SJSA1 (cell line): ENCODE data around the gene PC. TPM values are rescaled to one million over a fixed set of nuclear protein-coding genes. Genes with fewer than 3 reads are reported as not detected.
A peak's percentile ranks its signal among the peaks of the same experiment; 100 is the strongest.

Experiments
- DNase-seq, 2 experiments: peaks; one replicate each; pipeline ENCODE4 v3.0.0-alpha.2; 2015 to 2020; ENCODE audit warnings: low spot score in 2 of 2, low read depth in 1 of 2
- H3K27ac ChIP-seq: fragments of 250-450 bp; sonication (Bioruptor Pico); 2 replicates; pipeline ENCODE4 v1.5.1; 2020; ENCODE audit warnings: mild to moderate bottlenecking, moderate library complexity
- H3K27me3 ChIP-seq: fragments of 250-450 bp; sonication (Bioruptor Pico); replicated peaks from 2 replicates; pipeline ENCODE4 v1.5.1; 2020; ENCODE audit warnings: mild to moderate bottlenecking, moderate library complexity
- H3K36me3 ChIP-seq: fragments of 250-450 bp; sonication (Bioruptor Pico); 2 replicates; pipeline ENCODE4 v1.5.1; 2020; ENCODE audit warnings: mild to moderate bottlenecking
- H3K4me1 ChIP-seq: fragments of 250-450 bp; sonication (Bioruptor Pico); replicated peaks from 2 replicates; pipeline ENCODE4 v1.6.1; 2021; ENCODE audit warnings: mild to moderate bottlenecking
- H3K4me3 ChIP-seq: fragments of 250-450 bp; sonication (Bioruptor Pico); 2 replicates; pipeline ENCODE4 v1.5.1; 2020; ENCODE audit warnings: mild to moderate bottlenecking
- H3K9me3 ChIP-seq: fragments of 250-450 bp; sonication (Bioruptor Pico); replicated peaks from 2 replicates; pipeline ENCODE4 v1.5.1; 2020; ENCODE audit warnings: mild to moderate bottlenecking
- total RNA-seq: library from RNA; depleted of rRNA; stranded (reverse); fragments of >200 nt; shearing (Covaris generic); gene quantifications from 2 replicates; pipeline ENCODE4 v1.2.3, GENCODE V29; 2014

The PC gene
- total RNA-seq, 1 experiment from 2014 or later: 42.0 TPM

DNA sequence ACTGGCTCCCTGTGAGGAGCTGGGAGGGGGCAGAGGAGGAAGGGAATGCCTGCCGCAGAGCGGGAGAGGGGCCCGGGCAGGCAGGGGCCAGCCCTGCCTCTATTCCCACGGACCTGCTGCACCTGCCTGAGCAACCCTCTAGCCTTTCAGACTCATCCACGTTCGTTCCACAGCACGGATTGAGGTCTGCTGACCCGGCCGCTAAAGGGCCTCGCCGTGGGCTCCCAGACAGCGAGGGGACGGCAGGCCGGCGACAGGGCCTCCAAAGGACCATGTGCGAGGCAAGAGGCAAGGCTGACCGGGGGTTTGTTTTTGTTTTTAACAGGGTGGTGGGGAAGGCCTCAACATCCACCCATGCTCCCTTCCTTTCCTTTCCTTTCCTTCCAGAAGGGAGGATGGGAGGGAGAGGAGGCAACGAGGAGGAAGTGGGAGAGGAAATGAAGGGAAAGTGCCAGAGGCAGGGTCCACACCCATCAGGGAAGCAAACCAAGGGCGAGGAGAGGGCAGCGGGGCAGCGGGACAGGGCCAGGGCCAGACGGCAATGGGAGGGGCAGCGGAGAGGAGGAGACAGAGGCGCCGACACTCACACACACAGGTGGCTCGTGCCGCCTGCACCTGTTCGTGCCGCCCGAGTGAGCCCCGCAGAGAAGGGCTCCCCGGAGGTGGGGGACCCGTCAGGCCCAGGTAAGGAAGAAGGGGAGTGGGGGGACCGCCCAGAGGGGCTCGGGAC is 93.8 kb downstream of the PC start:
- Histone ChIP-seq H3K4me1 (no peaks in the 10 kb centered on the region), H3K27me3 (no peaks in the 10 kb centered on the region), H3K27ac (no peak overlapping the region), H3K36me3 (peaks cover 49% of the 10 kb centered on the region), H3K9me3 (no peaks in the 10 kb centered on the region), H3K4me3 (no peak overlapping the region)
- no peak for DNase-seq

DNA sequence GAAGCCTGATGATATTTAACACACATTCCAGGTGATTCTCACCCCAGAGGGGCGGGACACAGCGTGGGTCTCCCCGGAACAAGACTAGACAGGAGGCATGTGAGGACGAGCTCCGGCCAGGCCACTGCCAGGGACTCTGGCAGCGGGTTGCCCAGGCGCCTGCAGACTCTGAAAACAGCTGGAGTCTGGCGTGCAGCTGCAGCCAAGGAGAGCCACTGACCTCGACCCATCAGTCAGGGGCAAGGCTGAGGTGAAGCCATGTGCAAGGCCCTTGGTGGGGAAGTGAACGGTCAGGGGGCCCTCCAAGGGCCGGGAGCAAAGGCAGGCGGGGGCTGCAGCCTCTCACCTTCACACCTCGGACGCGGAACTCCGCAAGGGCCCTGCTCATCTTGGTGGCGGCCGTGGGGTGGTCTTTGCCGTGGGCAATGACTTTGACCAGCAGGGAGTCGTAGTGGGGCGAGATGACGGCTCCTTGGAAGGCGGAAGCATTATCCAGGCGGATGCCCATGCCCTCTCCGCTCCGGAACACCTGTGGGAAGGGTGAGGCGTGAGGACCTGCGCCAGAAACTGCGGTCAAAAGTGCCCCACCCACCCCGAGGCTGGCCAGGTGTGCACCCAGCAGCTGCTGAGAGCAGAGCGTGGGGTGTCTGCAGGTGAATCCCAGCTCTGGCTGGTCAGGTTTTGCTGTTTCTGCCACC is 94.6 kb downstream of the PC start:
- Histone ChIP-seq H3K27ac (no peak overlapping the region), H3K27me3 (no peaks in the 10 kb centered on the region), H3K36me3 (peaks cover 53% of the 10 kb centered on the region), H3K9me3 (no peaks in the 10 kb centered on the region), H3K4me1 (no peaks in the 10 kb centered on the region), H3K4me3 (no peak overlapping the region)
- DNase-seq: no peak

DNA sequence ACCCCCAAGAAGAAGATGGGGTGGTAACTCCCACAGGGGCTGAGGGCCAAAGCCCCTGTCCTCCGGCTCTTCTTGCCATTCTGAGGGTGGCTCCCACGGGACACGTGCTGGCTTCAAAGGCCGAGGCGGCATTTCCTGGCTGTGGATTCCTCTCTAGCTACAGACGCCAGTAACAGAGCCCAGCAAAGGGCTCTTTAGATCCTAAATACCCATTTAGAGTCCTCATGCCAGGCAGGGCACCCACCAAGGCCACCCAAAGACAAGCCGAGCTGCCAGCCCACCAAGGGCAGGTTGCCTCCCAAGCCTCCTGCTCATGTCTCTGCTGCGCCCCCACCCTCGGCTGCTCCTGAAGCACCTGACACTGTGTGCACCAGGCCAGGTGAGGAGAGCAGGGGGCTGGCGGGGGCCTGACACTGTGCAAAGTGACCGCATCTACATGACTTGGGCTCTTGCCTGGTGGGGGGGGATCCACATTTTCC is 95.6 kb downstream of the PC start:
- no peak overlapping the region for H3K4me3 ChIP-seq
- H3K4me1 ChIP-seq: peaks cover 4% of the 10 kb centered on the region
- H3K27me3 ChIP-seq: no peaks in the 10 kb centered on the region
- peaks cover 63% of the 10 kb centered on the region for H3K36me3 ChIP-seq
- H3K9me3 ChIP-seq: no peaks in the 10 kb centered on the region
- no peak for DNase-seq
- H3K27ac ChIP-seq: no peak overlapping the region

DNA sequence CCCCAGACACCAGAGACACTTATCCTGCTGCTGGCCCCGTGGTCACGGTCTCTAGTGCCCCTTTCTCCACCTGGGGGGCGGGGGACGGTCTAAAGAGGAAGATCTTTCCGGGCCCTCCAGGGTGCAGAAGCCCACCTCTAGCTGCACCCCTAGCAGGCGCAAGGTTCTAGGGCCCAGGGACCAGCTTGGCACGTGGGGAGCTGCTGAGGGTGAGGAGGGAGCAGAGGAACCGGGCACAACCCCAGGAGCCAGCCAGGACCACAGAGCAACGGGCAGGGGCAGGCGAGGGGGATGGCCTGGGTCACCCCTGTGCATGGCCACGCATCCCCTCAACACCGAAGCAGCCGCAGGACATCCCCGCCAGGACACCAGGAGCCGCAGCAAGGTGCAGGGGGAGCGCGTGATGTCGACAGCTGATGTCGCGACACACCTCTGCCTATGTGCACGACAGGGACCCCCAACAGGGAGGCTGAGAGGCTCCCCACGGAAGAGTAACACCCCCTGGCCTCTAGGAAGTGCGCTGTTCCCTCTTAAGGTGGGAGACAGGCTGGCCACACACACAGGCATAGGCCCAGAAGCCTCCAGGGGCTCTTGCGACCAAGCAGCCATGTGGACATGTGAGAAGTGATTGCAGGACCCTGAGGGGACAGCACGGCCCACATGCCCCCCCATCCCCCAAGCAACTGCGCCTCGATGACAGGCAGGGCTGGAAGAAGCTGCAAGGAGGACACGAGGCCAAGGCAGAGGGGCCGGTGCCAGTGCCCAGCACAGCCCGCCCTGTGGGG is 96.2 kb downstream of the PC start:
- Histone ChIP-seq H3K36me3 (peaks cover 66% of the 10 kb centered on the region), H3K27ac (no peak overlapping the region), H3K9me3 (no peaks in the 10 kb centered on the region), H3K4me1 (peaks cover 7% of the 10 kb centered on the region), H3K27me3 (no peaks in the 10 kb centered on the region), H3K4me3 (no peak overlapping the region)
- DNase-seq: no peak

DNA sequence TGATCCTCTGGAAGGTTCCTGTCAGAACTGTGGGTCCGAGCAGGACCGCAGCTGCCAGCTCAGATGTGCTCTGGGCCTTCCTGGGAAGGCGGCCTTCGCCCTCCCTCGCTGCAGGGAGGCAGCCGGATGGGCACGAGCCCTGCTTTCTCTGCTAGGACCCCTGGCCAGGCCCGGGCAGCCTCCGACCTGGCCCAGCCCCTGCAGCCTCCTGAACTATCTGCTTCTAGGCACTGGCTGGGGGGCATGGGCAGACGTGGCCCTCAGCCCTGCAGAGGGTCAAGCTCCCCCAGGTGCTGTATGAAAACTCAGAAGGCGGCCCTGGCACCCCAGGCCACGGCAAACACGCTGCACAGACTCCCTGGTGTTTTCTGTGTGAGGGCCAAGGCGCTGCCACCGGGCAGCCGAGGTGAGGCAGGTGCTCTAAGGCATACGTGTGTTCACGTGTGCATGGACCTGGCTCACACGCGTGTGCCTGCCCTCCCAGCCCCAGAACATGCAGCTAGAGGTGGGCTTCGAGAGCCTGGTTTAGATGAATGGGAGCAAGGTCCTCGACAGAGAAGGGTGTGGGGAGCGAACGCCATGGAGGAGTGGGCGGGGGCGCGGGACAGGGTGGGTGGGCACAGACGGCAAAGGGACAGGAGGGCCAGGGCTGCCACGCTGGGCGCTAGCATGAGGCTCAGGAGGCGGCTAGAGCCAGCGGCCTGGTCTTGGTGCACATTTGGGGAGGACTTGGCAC is 97.0 kb downstream of the PC start:
- H3K4me3 ChIP-seq: no peak overlapping the region
- H3K4me1 ChIP-seq: peaks cover 10% of the 10 kb centered on the region
- no peaks in the 10 kb centered on the region for H3K27me3 ChIP-seq
- peaks cover 2% of the 10 kb centered on the region; the same call in 1 of the 2 replicates for H3K9me3 ChIP-seq
- peaks cover 72% of the 10 kb centered on the region for H3K36me3 ChIP-seq
- no peak for DNase-seq
- no peak overlapping the region for H3K27ac ChIP-seq

DNA sequence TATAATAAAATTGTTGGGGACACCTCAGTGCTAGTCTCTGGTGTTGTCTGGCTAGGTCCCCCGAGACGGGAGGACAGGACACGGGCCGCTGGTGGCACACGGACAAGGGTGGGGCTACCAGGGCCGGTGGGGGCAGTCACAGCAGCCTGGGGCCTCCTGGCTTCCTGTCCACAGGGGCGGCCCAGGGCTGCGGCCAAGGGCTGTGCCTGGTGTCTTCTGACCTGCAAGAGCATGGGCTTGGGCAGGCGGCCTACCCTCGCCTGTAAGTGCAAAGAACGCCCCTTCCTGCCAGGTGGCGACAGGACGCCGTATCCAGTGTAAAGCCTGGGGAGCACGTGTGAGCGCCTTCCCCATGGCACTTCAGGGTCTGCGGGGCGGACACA is 97.7 kb downstream of the PC start:
- no peak overlapping the region for H3K4me3 ChIP-seq

DNA sequence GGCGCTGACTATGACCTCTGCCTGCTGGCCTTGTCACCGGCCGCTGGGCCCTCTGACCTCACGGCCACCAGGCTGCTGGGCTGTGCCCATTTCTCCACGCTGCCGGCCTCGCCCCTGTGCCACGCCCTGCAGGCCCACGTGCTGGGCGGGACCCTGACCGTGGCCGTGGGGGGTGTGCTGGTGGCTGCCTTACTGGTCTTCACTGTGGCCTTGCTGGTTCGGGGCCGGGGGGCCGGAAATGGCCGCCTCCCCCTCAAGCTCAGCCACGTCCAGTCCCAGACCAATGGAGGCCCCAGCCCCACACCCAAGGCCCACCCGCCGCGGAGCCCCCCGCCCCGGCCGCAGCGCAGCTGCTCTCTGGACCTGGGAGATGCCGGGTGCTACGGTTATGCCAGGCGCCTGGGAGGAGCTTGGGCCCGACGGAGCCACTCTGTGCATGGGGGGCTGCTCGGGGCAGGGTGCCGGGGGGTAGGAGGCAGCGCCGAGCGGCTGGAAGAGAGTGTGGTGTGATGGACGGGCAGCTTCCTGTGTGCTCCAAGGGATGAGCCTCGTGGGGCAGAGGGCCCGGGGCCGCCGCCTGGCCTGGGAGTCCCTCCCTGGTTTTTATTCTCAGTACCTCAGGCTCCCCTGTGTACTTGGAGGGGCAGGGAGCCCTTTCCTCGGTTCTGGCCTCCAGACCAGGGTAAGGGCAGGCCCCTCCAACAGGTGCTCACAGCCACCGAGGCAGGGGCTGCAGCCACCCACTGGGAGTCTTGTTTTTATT is 98.3 kb downstream of the PC start:
- Histone ChIP-seq H3K4me3 (no peak overlapping the region), H3K27ac (no peak overlapping the region), H3K27me3 (no peaks in the 10 kb centered on the region), H3K36me3 (peaks cover 65% of the 10 kb centered on the region), H3K4me1 (peaks cover 19% of the 10 kb centered on the region), H3K9me3 (peaks cover 2% of the 10 kb centered on the region; the same call in 1 of the 2 replicates)
- no peak for DNase-seq

More for the DNA sequence above, 97.7 kb downstream of the PC start:
- no peak for DNase-seq
- Histone ChIP-seq H3K4me1 (peaks cover 16% of the 10 kb centered on the region), H3K36me3 (peaks cover 66% of the 10 kb centered on the region), H3K27ac (no peak overlapping the region), H3K27me3 (no peaks in the 10 kb centered on the region), H3K9me3 (peaks cover 2% of the 10 kb centered on the region; the same call in 1 of the 2 replicates)

DNA sequence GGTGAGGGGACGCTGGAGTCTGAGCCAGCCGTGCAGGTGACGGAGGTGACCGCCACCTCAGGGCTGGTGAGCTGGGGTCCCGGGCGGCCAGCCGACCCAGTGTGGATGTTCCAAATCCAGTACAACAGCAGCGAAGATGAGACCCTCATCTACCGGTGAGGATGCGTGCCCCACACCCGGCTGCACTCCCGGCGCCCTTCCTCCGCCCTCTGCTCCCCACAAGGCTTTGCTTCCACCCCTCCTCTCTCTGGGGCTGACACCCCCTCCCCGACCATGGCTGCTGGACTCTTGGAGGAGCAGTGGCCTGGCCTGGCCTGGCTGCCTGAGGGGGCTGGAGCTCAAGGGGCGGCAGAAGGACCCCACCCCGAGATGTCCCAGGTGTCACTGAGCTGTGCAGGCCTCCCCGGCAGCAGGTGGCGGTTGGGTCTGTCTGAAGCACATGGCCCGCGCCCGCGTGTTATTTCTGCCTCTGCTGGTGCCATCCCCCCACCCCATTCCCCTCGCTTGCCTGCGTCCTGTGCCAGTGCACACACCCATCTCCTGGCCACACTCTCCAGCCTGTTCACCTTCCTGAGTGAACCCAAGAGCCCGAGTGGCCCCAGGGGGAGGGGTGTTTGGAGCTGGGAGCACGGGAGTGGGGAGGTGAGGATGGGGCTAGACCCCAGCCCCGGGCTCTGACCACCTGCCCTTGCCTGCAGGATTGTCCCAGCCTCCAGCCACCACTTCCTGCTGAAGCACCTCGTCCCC is 99.1 kb downstream of the PC start:
- no peaks in the 10 kb centered on the region for H3K27me3 ChIP-seq
- H3K4me3 ChIP-seq: no peak overlapping the region
- H3K4me1 ChIP-seq: peaks cover 19% of the 10 kb centered on the region
- no peak for DNase-seq
- peaks cover 2% of the 10 kb centered on the region; the same call in 1 of the 2 replicates for H3K9me3 ChIP-seq
- no peak overlapping the region for H3K27ac ChIP-seq
- H3K36me3 ChIP-seq: peaks cover 65% of the 10 kb centered on the region

DNA sequence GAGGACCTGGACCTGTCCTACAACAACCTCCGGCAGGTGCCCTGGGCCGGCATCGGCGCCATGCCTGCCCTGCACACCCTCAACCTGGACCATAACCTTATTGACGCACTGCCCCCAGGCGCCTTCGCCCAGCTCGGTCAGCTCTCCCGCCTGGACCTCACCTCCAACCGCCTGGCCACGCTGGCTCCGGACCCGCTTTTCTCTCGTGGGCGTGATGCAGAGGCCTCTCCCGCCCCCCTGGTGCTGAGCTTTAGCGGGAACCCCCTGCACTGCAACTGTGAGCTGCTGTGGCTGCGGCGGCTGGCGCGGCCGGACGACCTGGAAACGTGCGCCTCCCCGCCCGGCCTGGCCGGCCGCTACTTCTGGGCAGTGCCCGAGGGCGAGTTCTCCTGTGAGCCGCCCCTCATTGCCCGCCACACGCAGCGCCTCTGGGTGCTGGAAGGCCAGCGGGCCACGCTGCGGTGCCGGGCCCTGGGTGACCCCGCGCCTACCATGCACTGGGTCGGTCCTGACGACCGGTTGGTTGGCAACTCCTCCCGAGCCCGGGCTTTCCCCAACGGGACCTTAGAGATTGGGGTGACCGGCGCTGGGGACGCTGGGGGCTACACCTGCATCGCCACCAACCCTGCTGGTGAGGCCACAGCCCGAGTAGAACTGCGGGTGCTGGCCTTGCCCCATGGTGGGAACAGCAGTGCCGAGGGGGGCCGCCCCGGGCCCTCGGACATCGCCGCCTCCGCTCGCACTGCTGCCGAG is 99.8 kb downstream of the PC start:
- no peak for DNase-seq
- Histone ChIP-seq H3K27me3 (no peaks in the 10 kb centered on the region), H3K4me3 (peak overlapping the region; percentile 87), H3K4me1 (peaks cover 19% of the 10 kb centered on the region), H3K27ac (no peak overlapping the region), H3K9me3 (peaks cover 2% of the 10 kb centered on the region; the same call in 1 of the 2 replicates), H3K36me3 (peaks cover 64% of the 10 kb centered on the region)

DNA sequence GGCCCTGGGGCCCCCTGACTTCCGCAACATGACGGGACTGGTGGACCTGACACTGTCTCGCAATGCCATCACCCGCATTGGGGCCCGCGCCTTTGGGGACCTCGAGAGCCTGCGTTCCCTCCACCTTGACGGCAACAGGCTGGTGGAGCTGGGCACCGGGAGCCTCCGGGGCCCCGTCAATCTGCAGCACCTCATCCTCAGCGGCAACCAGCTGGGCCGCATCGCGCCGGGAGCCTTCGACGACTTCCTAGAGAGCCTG is 100.3 kb downstream of the PC start:
- H3K9me3 ChIP-seq: peaks cover 2% of the 10 kb centered on the region; the same call in 1 of the 2 replicates
- no peak overlapping the region for H3K27ac ChIP-seq
- no peak for DNase-seq
- peaks cover 19% of the 10 kb centered on the region for H3K4me1 ChIP-seq
- H3K36me3 ChIP-seq: peaks cover 59% of the 10 kb centered on the region
- no peaks in the 10 kb centered on the region for H3K27me3 ChIP-seq
- peak overlapping the region; percentile 87 for H3K4me3 ChIP-seq

DNA sequence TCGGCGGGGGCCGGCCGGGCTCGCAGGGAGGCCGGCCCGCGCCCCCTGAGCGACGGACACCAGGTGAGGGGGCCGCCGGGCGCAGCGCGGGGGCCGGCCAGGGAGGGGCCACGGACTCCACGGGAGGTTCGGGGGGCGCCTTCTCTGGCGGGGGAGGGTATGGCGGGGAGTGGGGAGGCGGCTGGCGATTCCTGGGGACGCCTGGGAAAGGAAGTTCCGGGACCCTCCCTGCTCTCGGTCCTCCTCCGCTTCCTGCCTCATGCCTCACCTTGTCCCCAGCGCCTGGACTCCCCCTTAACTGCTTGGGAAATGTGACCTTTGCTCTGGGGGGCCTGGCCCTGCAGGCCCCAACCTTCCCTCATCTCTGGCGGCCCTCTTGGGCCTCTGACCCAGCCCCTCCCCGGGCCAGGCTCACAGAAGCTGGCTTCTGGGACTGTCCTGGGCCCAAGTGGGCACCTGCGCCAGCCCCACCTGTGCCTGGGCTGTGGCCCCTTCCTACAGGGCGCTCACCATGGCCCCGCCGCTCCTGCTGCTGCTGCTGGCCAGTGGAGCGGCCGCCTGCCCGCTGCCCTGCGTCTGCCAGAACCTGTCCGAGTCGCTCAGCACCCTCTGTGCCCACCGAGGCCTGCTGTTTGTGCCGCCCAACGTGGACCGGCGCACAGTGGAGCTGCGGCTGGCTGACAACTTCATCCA is 100.8 kb downstream of the PC start:
- H3K27ac ChIP-seq: no peak overlapping the region
- H3K9me3 ChIP-seq: peaks cover 2% of the 10 kb centered on the region; the same call in 1 of the 2 replicates
- H3K36me3 ChIP-seq: peaks cover 54% of the 10 kb centered on the region
- H3K27me3 ChIP-seq: no peaks in the 10 kb centered on the region
- H3K4me3 ChIP-seq: peak overlapping the region; percentile 87
- no peak for DNase-seq
- peaks cover 19% of the 10 kb centered on the region for H3K4me1 ChIP-seq
